Measurements from ENCODE around the gene CD5L.

DNA sequence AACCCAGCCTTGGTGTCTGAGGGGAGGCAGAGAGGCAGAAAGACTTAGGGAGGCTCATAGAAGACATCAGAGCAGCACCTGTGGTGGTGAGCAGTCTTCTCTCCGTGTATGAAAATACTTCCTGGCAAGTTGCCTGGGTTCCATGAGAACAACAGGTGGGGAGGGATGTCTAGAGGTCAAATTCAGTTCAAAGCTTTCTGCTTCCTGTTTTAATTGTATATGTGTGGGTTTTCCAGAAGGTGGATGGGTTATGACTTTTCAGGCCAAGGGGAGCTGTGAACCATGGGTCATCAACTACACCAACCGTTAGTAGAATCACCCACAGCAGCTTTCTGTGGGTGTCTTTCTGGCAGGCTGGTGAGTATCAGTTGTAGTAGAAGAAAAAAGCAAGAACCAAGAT, 60.6 kb downstream of the CD5L start:
- TF ChIP-seq CTCF (optimal IDR thresholded peaks at IDR 0.05 in 1 of 3, IDR thresholded peaks at IDR 0.05 in 1 of 3, conservative IDR thresholded peaks at IDR 0.05 in 1 of 3; ENCODE audit: extremely low read depth in 1 of 3, insufficient read depth in 2 of 3, low read length in 3 of 3): no peak
- TF ChIP-seq EZH2 (IDR thresholded peaks at IDR 0.05; ENCODE audit: low read length): no peak

Measured in keratinocyte (primary cell).